Peyer's patch (tissue), 4 donors: ENCODE results near the gene B4GALNT4.

Experiments
- CTCF ChIP-seq, 6 experiments: fragments of 450-650 bp in 4 of 6; fragments of 200-600 bp in 2 of 6; sonication (generic) in 1 of 6; IDR thresholded peaks; one replicate each; pipeline ENCODE4 v1.5.1; 2017 to 2019; ENCODE audit warnings: antibody characterized with exemption in 6 of 6, mild to moderate bottlenecking in 3 of 6, moderate library complexity in 1 of 6
- POLR2A ChIP-seq, 2 donors: fragments of 450-650 bp; IDR thresholded peaks; one replicate each; pipeline ENCODE4 v1.5.1; 2017; ENCODE audit warnings: antibody characterized with exemption in 2 of 2, mild to moderate bottlenecking in 2 of 2, moderate library complexity in 2 of 2

GRCh38 chr11:370070-370941 is 1.0 kb downstream of the B4GALNT4 start:
- TF ChIP-seq CTCF (IDR thresholded peaks at IDR 0.05) (no peak), POLR2A (IDR thresholded peaks at IDR 0.05) (no peak)
